GM10248 (cell line): ENCODE data around the gene PDZK1IP1.

Source experiments
- CTCF ChIA-PET: fragments of 300-600 bp; sonication (Branson Sonifier 250); formaldehyde crosslinking; extraction: SDS; loops from one replicate; lab custom pipeline; 2021; ENCODE audit warnings: antibody characterized with exemption; lab: Yijun Ruan, JAX
- POLR2A ChIA-PET: fragments of 350-650 bp; sonication (Branson Sonifier 250); formaldehyde crosslinking; extraction: SDS; loops from one replicate; lab custom pipeline; 2020; ENCODE audit warnings: antibody characterized with exemption; lab: Yijun Ruan, JAX
- DNase-seq: peaks from one replicate; pipeline ENCODE4 v3.0.0; 2012; ENCODE audit errors: extremely low spot score
- TF ChIP-seq, protein P1 (sequence below): IDR thresholded peaks from 2 replicates; pipeline ENCODE4 v1.5.1; 2012; ENCODE audit warnings: mild to moderate bottlenecking, low read depth; ENCODE audit errors: extremely low read depth, missing control alignments, control extremely low read depth

Gene PDZK1IP1

GRCh38 chr1:47231301-47232186 is 41.7 kb upstream of the PDZK1IP1 start:
- TF ChIP-seq, protein P1, sequence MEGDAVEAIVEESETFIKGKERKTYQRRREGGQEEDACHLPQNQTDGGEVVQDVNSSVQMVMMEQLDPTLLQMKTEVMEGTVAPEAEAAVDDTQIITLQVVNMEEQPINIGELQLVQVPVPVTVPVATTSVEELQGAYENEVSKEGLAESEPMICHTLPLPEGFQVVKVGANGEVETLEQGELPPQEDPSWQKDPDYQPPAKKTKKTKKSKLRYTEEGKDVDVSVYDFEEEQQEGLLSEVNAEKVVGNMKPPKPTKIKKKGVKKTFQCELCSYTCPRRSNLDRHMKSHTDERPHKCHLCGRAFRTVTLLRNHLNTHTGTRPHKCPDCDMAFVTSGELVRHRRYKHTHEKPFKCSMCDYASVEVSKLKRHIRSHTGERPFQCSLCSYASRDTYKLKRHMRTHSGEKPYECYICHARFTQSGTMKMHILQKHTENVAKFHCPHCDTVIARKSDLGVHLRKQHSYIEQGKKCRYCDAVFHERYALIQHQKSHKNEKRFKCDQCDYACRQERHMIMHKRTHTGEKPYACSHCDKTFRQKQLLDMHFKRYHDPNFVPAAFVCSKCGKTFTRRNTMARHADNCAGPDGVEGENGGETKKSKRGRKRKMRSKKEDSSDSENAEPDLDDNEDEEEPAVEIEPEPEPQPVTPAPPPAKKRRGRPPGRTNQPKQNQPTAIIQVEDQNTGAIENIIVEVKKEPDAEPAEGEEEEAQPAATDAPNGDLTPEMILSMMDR = no peak
- POLR2A ChIA-PET = no interaction called here
- DNase-seq = no peak
- CTCF ChIA-PET = interaction anchor here (2.1 kb wide), 1 partner anchor 206 kb away, joined by 4 read pairs; the partner anchor contains the start of gene FOXD2

- TF ChIP-seq, protein P1 = no peak
- CTCF ChIA-PET = interaction anchor here (1.7 to 2.1 kb wide), 2 partner anchors 38 to 207 kb away, joined by 4 to 6 read pairs; partner anchors contain the start of gene FOXD2
- POLR2A ChIA-PET = no interaction called here
- no peak for DNase-seq
These were observed 41.0 kb upstream of the PDZK1IP1 start for GRCh38 chr1:47230692-47231300.

DNA sequence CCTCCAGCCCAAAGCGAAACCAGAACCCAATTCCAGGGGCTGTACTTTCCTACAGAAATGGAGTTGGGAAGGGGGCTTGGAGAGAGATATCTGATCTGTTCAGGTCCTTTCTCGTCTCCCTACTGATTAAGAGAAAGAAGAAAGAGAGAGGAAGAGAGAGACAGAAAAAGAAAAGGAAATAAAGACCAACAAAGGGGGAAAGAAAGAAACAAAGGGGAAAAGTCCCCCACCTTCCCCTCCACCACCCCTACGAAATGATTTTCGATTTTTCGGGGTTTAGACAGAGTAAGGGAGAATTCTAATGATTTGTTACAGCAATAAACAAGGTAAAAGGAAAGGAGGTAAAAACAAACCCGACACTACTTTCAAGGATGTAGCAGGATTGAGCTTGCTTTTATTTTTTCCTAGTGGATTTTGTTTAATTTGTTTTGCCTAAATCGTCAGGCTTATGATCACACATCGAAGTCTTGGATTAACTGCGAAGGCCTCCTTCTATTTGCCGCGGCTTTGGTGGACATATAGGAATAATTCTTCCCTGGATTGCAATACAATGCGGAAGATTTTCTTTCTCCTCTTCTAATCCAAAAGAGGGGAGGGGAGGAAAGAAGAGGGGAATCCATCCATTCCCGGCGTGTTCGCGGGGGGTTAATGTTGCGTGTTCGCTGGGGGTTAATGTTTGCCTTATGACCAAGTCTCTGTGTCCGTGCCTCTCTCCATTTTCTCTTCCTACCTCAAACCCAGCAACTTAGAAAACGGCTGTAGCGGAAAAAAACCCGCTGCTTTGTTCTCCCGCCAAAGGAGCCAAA is 40.3 kb upstream of the PDZK1IP1 start:
- TF ChIP-seq, protein P1 = no peak
- POLR2A ChIA-PET = no interaction called here
- CTCF ChIA-PET = interaction anchor here (1.7 to 2.1 kb wide), 2 partner anchors 37 to 207 kb away, joined by 4 to 6 read pairs; partner anchors contain the start of gene FOXD2
- no peak for DNase-seq

- CTCF ChIA-PET = interaction anchor here (0.9 to 2.3 kb wide), 5 partner anchors 19 to 497 kb away, joined by 3 to 10 read pairs (median 4); partner anchors contain the start of gene FOXD2
- POLR2A ChIA-PET = no interaction called here
- TF ChIP-seq, protein P1 = no peak
- DNase-seq = no peak
These were observed 39.4 kb upstream of the PDZK1IP1 start for GRCh38 chr1:47229031-47229885.

DNA sequence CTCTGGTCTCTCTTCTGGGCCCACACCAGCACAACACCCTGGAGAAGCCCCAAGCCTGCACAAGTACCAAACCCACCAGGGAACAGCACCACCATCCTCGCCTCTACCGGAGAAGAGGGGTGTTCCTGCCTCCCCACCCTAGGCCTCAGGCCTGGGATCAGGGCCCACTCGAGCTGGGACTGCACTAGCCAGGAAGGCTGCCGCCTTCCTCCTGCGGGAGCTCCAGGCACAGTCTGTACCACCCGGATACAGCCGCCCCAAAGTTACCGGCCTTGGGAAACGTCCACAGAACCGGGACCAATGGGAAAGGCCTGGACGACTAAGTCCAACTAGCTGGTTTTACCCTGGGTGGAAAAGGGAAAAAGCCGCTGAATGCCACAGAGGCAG is 38.8 kb upstream of the PDZK1IP1 start:
- no peak for DNase-seq
- CTCF ChIA-PET = interaction anchor here (0.9 to 2.3 kb wide), 4 partner anchors 20 to 497 kb away, joined by 3 to 10 read pairs (median 5); no protein-coding TSS in a partner anchor
- POLR2A ChIA-PET = no interaction called here
- TF ChIP-seq, protein P1 = no peak
